Adrenal gland (tissue), 12 donors: ENCODE data around the gene MTX2. TPM values are rescaled to one million over a fixed set of nuclear protein-coding genes. Genes with fewer than 3 reads are reported as not detected.
A peak's percentile ranks its signal among the peaks of the same experiment; 100 is the strongest.

Experiments
- DNase-seq, 7 donors: peaks; one replicate each; pipeline ENCODE4 v3.0.0-alpha.2; 2019 to 2020
- H3K27ac ChIP-seq, 5 donors: fragments of 200-600 bp; sonication (generic) in 4 of 5; 1 replicate in 3 of 5; 2 replicates in 2 of 5; pipeline versions ENCODE4 v1.5.1 to v1.8.0; 2016 to 2020; ENCODE audit warnings: mild to moderate bottlenecking in 1 of 5
- H3K27me3 ChIP-seq: fragments of 200-600 bp; 2 replicates; pipeline ENCODE4 v1.8.0; 2021
- H3K36me3 ChIP-seq, 2 donors: fragments of 200-600 bp; replicated peaks in 1 of 2; 1 replicate in 1 of 2; 2 replicates in 1 of 2; pipeline versions ENCODE4 v1.5.1 to v1.8.0; 2018 to 2022
- H3K4me1 ChIP-seq, 2 donors: fragments of 200-600 bp; replicated peaks in 1 of 2; 1 replicate in 1 of 2; 2 replicates in 1 of 2; pipeline versions ENCODE4 v1.5.1 to v1.8.0; 2018 to 2021
- H3K4me3 ChIP-seq, 4 donors: fragments of 200-600 bp; sonication (generic) in 3 of 4; one replicate each; pipeline ENCODE4 v1.5.1; 2016 to 2018
- H3K9me3 ChIP-seq, 3 donors: fragments of 200-600 bp; sonication (generic) in 1 of 3; replicated peaks in 1 of 3; 1 replicate in 2 of 3; 2 replicates in 1 of 3; pipeline versions ENCODE4 v1.5.1 to v1.8.0; 2016 to 2021
- POLR2A ChIP-seq, 2 donors: fragments of 450-650 bp; IDR thresholded peaks; one replicate each; pipeline ENCODE4 v1.6.1; 2017; ENCODE audit warnings: antibody characterized with exemption in 2 of 2, mild to moderate bottlenecking in 2 of 2, moderate library complexity in 1 of 2
- WGBS, 4 donors: extraction: QIAGEN DNeasy Blood & Tissue Kit in 2 of 4; methylation state at CpG; one replicate each; pipeline versions ENCODE4 v1.1.5 to v1.1.7; 2013 to 2017; 5-methylcytosine and 5-hydroxymethylcytosine counted together
- intact Hi-C, 2 donors: fragments of 100-400 bp; cut with DNase I; formaldehyde crosslinking; loops; one replicate each; pipeline versions ENCODE4 v1.14.1 to v1.15.0; 2022 to 2023
- polyA plus RNA-seq, 3 donors: library from polyadenylated mRNA; stranded (reverse); fragments of 200-250 nt in 2 of 3; fragments of 350-450 nt in 1 of 3; fragmentation: Illumina TruSeq in 1 of 3; extraction: RNeasy Lipid Tissue Mini Kit (QIAGEN cat#74804) in 1 of 3; gene quantifications; one replicate each; pipeline ENCODE4 v1.2.3, GENCODE V29; 2013 to 2014
- total RNA-seq, 9 donors: library from RNA; depleted of rRNA in 4 of 9; stranded (reverse); fragments of >200 nt in 4 of 9; fragments of 120-200 nt in 1 of 9; fragmentation: NEBNext Ultra II Directional in 1 of 9; extraction: Animal tissue kit (Norgen Biotek cat#: 25700) in 1 of 9; gene quantifications; one replicate each; pipeline versions ENCODE4 v1.1.0 to v1.2.4, GENCODE V29; 2013 to 2023
- TF ChIP-seq, protein P1 (sequence below), 6 experiments: fragments of 450-650 bp in 4 of 6; fragments of 200-600 bp in 2 of 6; sonication (generic) in 1 of 6; IDR thresholded peaks; 1 replicate in 5 of 6; 2 replicates in 1 of 6; pipeline versions ENCODE4 v1.5.1 to v1.8.0; 2016 to 2021; ENCODE audit warnings: antibody characterized with exemption in 6 of 6, mild to moderate bottlenecking in 2 of 6, moderate library complexity in 1 of 6
- donor health status: healthy with polysubstance abuse.
- donor health status: Bipolar disorder and iron deficiency.
- donor health status: DM: yes; HTN: yes; CAD: no.
- donor health status: DM: no; HTN: no; CAD: no.
- donor health status: DM: no; HTN: no; CAD: no.
- donor health status: DM: yes; HTN: yes; CAD: no.

Gene MTX2
- total and polyA plus RNA-seq, 12 donors = 21.2 to 79.4 (median 38.2) TPM

GRCh38 chr2:176234940-176235339 lies 34.3 kb upstream of the MTX2 start:
- H3K9me3 ChIP-seq = no peaks in the 10 kb centered on the region
- 56 to 84% (median 72%) methylated on average over 1 of the region's 1 CpG for WGBS, 4 donors
- no peak for TF ChIP-seq POLR2A (IDR thresholded peaks at IDR 0.05)
- TF ChIP-seq, protein P1, sequence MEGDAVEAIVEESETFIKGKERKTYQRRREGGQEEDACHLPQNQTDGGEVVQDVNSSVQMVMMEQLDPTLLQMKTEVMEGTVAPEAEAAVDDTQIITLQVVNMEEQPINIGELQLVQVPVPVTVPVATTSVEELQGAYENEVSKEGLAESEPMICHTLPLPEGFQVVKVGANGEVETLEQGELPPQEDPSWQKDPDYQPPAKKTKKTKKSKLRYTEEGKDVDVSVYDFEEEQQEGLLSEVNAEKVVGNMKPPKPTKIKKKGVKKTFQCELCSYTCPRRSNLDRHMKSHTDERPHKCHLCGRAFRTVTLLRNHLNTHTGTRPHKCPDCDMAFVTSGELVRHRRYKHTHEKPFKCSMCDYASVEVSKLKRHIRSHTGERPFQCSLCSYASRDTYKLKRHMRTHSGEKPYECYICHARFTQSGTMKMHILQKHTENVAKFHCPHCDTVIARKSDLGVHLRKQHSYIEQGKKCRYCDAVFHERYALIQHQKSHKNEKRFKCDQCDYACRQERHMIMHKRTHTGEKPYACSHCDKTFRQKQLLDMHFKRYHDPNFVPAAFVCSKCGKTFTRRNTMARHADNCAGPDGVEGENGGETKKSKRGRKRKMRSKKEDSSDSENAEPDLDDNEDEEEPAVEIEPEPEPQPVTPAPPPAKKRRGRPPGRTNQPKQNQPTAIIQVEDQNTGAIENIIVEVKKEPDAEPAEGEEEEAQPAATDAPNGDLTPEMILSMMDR (IDR thresholded peaks at IDR 0.05) = no peak
- H3K36me3 ChIP-seq = no peaks in the 10 kb centered on the region
- no peak overlapping the region for H3K4me3 ChIP-seq
- no peak overlapping the region for H3K27ac ChIP-seq
- peaks cover 0 to under 1% of the 10 kb centered on the region in 2 donors for H3K4me1 ChIP-seq
- no peak for DNase-seq
- intact Hi-C loops = no loop called here
- no peaks in the 10 kb centered on the region for H3K27me3 ChIP-seq

GRCh38 chr2:176237456-176237855 lies 31.8 kb upstream of the MTX2 start:
- Histone ChIP-seq H3K27me3 (no peaks in the 10 kb centered on the region), H3K9me3 (no peaks in the 10 kb centered on the region), H3K4me1 (peaks cover 0 to 5% of the 10 kb centered on the region in 2 donors), H3K4me3 (no peak overlapping the region), H3K36me3 (no peaks in the 10 kb centered on the region), H3K27ac (no peak overlapping the region)
- no peak for TF ChIP-seq POLR2A (IDR thresholded peaks at IDR 0.05)
- TF ChIP-seq, protein P1 (IDR thresholded peaks at IDR 0.05) = no peak
- no peak for DNase-seq
- 68 to 79% (median 78%) methylated on average over 4 of the region's 4 CpGs for WGBS, 4 donors
- intact Hi-C loops = no loop called here

DNA sequence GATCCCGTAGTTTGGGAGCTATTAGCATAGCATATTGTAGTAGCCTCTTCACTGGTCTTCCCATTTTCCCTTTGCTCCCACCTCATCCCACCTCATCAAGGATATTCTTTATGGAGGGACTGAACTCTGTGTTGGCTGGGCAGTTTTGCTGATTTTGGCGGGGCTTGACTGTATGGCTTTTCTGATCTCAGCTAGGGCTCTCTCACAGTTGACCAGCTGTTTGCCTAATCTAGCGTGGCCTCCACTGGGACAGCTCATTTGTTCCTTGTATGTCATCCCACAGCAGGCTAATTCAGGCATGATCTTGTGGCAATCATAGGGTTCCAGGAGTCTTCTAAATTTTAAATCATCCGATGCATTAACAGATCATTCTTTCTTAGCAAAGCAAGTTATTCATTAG lies 30.2 kb upstream of the MTX2 start:
- Histone ChIP-seq H3K36me3 (no peaks in the 10 kb centered on the region), H3K4me3 (no peak overlapping the region), H3K9me3 (no peaks in the 10 kb centered on the region), H3K27ac (no peak overlapping the region), H3K4me1 (peaks cover 0 to 5% of the 10 kb centered on the region in 2 donors), H3K27me3 (no peaks in the 10 kb centered on the region)
- DNase-seq = peak in 4 of 7 donors; percentile 22 to 31 (median 24)
- intact Hi-C loops = no loop called here
- no peak for TF ChIP-seq POLR2A (IDR thresholded peaks at IDR 0.05)
- TF ChIP-seq, protein P1 (IDR thresholded peaks at IDR 0.05) = no peak
- 74 to 86% (median 82%) methylated on average over 4 of the region's 4 CpGs for WGBS, 4 donors

GRCh38 chr2:176240301-176240700 lies 28.9 kb upstream of the MTX2 start:
- H3K27ac ChIP-seq = no peak overlapping the region
- DNase-seq = no peak
- WGBS, 4 donors = 13 to 24% (median 18%) methylated on average over 1 of the region's 1 CpG
- H3K9me3 ChIP-seq = no peaks in the 10 kb centered on the region
- no peak overlapping the region for H3K4me3 ChIP-seq
- intact Hi-C loops = no loop called here
- no peak for TF ChIP-seq POLR2A (IDR thresholded peaks at IDR 0.05)
- TF ChIP-seq, protein P1 (IDR thresholded peaks at IDR 0.05) = no peak
- no peaks in the 10 kb centered on the region for H3K27me3 ChIP-seq
- no peaks in the 10 kb centered on the region for H3K36me3 ChIP-seq
- H3K4me1 ChIP-seq = peaks cover 0 to 5% of the 10 kb centered on the region in 2 donors
